ENCODE measurements around the gene COA6.

The COA6 gene

DNA sequence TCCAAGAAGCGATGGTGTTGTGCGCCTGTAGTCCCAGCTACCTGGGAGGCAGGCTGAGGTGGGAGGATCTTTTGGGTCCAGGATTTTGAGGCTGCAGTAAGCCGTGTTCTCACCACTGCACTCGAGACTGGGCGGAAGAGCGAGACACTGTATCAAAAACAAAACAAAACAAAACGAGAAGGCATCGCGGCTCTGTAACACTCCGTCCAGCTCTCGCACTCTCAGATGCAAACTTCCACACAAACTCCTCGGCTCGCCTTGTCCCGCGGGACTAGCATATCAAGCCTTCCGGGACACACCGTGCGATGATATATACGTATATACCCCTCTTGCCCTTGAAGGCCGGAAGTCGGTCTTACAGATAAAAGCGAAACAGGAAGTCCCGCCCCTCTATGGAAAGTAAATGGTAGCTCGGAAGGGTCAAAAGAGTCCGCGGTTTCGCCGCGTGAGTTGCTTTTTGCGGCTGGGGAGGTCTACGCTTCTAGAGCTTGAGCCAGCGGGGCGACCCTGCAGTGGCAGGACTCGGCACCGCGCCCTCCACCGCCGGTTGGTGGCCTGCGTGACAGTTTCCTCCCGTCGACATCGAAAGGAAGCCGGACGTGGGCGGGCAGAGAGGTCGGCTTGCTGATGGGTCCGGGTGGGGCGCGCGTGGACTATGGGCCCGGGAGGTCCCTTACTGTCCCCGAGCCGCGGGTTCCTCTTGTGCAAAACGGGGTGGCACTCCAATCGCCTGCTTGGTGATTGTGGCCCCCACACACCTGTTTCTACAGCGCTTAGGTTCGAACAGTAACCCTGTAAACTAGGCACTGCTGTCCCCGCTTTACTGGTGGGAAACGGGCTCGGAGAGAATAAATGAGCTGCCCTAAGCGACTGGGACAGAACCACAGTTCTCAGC, at the start of gene COA6:
COA6 (plus strand) TSS at position 393 of the 895 bp plus-strand sequence; CDS start at position 404, 11 bp downstream.
- H3K4me3 ChIP-seq (replicated peaks; ENCODE audit: low read depth, low read length) = peak within 1 kb of the TSS; percentile 94
- no peaks in the 10 kb centered on the region for H3K27me3 ChIP-seq (replicated peaks; ENCODE audit: control insufficient read depth, insufficient read depth, low read length)
- DNase-seq (ENCODE audit: extremely low read depth, insufficient read length) = peak; percentile 96
- TF ChIP-seq, protein P1, sequence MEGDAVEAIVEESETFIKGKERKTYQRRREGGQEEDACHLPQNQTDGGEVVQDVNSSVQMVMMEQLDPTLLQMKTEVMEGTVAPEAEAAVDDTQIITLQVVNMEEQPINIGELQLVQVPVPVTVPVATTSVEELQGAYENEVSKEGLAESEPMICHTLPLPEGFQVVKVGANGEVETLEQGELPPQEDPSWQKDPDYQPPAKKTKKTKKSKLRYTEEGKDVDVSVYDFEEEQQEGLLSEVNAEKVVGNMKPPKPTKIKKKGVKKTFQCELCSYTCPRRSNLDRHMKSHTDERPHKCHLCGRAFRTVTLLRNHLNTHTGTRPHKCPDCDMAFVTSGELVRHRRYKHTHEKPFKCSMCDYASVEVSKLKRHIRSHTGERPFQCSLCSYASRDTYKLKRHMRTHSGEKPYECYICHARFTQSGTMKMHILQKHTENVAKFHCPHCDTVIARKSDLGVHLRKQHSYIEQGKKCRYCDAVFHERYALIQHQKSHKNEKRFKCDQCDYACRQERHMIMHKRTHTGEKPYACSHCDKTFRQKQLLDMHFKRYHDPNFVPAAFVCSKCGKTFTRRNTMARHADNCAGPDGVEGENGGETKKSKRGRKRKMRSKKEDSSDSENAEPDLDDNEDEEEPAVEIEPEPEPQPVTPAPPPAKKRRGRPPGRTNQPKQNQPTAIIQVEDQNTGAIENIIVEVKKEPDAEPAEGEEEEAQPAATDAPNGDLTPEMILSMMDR (IDR thresholded peaks at IDR 0.05; ENCODE audit: insufficient read depth, low read length, poor library complexity, severe bottlenecking) = no peak
- peaks cover 14% of the 10 kb centered on the region for H3K36me3 ChIP-seq (ENCODE audit: control insufficient read depth, insufficient read depth, low read length)

GRCh38 chr1:234324821-234325220, 48.4 kb upstream of the COA6 start:
- H3K27me3 ChIP-seq (replicated peaks; ENCODE audit: control insufficient read depth, insufficient read depth, low read length) = no peaks in the 10 kb centered on the region; the same call in 1 of the 2 replicates
- TF ChIP-seq, protein P1 (IDR thresholded peaks at IDR 0.05; ENCODE audit: insufficient read depth, low read length, poor library complexity, severe bottlenecking) = no peak
- no peak for DNase-seq (ENCODE audit: extremely low read depth, insufficient read length)
- no peaks in the 10 kb centered on the region for H3K36me3 ChIP-seq (ENCODE audit: control insufficient read depth, insufficient read depth, low read length)
- no peak overlapping the region for H3K4me3 ChIP-seq (replicated peaks; ENCODE audit: low read depth, low read length)

- Histone ChIP-seq H3K4me3 (replicated peaks; ENCODE audit: low read depth, low read length) (peak overlapping the region; percentile 61), H3K36me3 (ENCODE audit: control insufficient read depth, insufficient read depth, low read length) (no peaks in the 10 kb centered on the region), H3K27me3 (replicated peaks; ENCODE audit: control insufficient read depth, insufficient read depth, low read length) (no peaks in the 10 kb centered on the region; the same call in 1 of the 2 replicates)
- DNase-seq (ENCODE audit: extremely low read depth, insufficient read length) = no peak
- TF ChIP-seq, protein P1 (IDR thresholded peaks at IDR 0.05; ENCODE audit: insufficient read depth, low read length, poor library complexity, severe bottlenecking) = no peak
These were observed 47.3 kb upstream of the COA6 start for GRCh38 chr1:234325878-234326496.

DNA sequence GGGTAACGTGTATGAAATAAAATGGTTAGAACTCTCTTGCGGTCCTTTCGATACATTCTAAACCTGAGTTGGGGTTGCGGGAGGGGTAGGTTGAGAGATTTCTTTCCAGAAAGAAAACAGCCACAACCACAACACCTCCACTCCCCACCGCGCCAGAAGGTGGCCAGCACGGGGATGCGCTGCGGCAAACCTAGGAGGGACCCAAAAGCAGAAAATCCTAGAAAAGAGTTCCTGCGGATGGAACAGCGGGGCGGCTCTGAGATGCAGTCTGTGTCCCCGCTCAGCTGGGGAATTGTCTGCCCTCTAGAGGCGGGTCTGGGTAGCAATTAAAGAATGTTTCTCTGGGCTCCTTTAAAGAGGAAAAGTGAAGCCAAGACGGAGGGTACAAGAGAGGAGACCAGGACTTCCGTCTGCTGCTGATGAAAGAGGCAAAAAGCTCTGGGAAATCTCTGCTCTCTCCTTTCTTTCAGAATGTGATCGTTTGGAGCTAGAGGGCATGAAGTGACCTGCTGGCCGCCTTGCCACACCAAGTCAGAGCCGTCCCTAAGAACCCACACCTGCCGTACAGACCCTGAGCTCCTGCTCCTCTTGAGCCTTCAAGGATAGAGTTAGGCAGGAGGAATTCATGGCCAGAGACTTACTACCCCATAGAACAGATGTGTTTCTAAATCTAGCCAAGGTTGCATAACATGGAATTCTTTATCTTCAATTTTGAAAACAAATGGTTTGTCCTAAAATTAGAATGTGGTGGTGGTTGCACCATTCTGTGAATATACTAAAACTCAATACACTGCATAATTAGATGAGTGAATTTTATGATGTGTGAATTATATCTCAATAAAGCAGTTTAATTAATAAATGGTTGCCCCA, 46.5 kb upstream of the COA6 start:
- TF ChIP-seq, protein P1 (IDR thresholded peaks at IDR 0.05; ENCODE audit: insufficient read depth, low read length, poor library complexity, severe bottlenecking) = peak; percentile 90
- H3K36me3 ChIP-seq (ENCODE audit: control insufficient read depth, insufficient read depth, low read length) = no peaks in the 10 kb centered on the region
- peak overlapping the region; percentile 61 for H3K4me3 ChIP-seq (replicated peaks; ENCODE audit: low read depth, low read length)
- peak; percentile 38 for DNase-seq (ENCODE audit: extremely low read depth, insufficient read length)
- no peaks in the 10 kb centered on the region; the same call in 1 of the 2 replicates for H3K27me3 ChIP-seq (replicated peaks; ENCODE audit: control insufficient read depth, insufficient read depth, low read length)

GRCh38 chr1:234327577-234328164, 45.6 kb upstream of the COA6 start:
- TF ChIP-seq, protein P1 (IDR thresholded peaks at IDR 0.05; ENCODE audit: insufficient read depth, low read length, poor library complexity, severe bottlenecking) = no peak
- no peaks in the 10 kb centered on the region; the same call in 1 of the 2 replicates for H3K27me3 ChIP-seq (replicated peaks; ENCODE audit: control insufficient read depth, insufficient read depth, low read length)
- no peak for DNase-seq (ENCODE audit: extremely low read depth, insufficient read length)

More at GRCh38 chr1:234327577-234328164, 45.6 kb upstream of the COA6 start:
- no peak overlapping the region for H3K4me3 ChIP-seq (replicated peaks; ENCODE audit: low read depth, low read length)
- H3K36me3 ChIP-seq (ENCODE audit: control insufficient read depth, insufficient read depth, low read length) = no peaks in the 10 kb centered on the region

Measured in GM06990 (cell line).